ENCODE results near the gene GAMT.
A peak's percentile ranks its signal among the peaks of the same experiment; 100 is the strongest.

The GAMT gene

DNA sequence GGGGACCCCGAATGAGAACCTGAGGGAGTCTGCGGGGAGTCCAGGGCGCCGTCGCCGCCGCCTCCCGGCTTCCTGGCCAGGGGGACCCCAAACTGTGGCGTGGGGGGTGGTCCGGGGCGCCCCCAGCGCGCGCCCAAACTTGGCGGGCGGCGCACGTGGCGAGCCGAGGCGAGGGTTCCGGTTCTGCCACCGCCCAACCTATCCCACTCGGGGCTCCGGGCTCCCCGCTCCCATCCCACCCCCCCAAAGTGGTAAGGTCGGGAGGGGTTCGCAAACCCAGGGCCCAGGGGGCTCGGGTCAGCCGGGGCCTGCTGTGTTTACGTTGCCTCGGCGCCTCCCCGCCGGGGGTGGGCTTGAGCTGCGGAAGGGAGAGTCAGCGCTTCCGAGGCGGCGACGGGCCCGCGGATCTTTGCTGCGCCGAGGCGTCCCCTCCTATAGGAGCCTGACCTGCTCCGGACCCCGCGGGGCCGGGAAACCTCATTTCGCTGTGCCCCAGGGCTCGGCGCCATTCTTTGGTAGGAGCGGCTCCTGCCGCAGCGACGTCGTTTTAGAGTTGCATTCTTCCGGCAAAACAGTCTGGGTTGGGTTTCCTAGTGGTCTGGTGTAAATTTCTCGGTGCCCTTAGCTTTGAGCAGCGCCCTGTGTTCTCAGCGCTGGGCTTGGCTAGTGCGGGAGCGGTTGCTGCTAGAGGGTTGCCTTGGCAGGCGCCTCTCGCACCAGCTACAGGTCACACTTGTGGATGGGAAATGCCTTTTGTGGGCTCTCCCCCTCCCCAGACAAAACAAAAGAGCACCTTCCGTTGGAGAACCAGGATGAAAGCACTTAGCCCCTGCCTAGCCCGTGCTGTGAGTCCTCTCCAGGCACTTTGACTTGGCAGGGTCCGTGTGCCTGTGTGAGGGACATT lies 7.2 kb upstream of the GAMT start:
- peak; percentile 32 for DNase-seq
- in situ Hi-C loops (cut with HindIII; ENCODE audit: low pct_ligation_motif_present, low pct_unique_long_range_greater_than_20kb, low sequenced_read_pairs): no loop called here

DNA sequence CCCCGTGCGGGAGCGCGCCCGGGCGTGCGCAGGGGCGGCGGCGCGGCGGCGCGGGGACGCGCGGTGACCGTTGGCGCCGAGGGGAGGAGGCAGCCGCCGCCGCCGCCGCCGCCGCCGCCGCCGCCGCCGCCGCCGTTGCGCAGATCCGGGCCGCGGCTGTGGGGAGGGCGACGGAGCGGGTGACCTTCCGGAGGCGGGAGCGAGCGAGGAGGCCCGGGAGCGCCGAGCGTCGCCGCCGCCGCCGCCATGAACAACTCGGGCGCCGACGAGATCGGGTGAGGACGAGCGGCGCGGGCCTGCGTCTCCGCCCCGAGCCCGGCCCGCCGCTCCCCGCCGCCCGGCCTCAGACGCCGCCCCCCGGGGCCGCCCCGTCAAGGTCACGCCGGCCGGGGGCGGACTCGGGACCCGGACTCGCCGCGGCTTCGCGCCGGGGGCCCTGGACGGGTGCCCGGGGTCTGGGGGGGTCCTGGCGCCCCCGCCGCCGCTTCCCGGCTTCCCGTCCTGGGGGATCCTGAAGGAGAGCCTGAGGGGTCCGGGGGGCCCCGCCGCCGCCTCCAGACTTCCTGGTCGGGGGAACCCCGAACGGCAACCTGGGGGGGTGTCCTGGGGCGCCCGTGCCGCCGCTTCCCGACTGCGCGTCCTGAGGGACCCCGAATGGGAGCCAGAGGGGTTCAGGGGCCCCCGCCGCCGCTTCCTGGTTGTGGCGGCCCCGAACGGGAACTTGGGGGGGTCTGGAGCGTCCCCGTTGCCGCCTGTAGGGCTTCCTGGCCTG lies 6.4 kb upstream of the GAMT start, which contains the start of gene DAZAP1:
Gene DAZAP1 (plus strand): TSS at position 59 of the 772 bp plus-strand sequence. CDS start 188 bp downstream, at position 247.
- DNase-seq: no peak
- in situ Hi-C loops (cut with HindIII; ENCODE audit: low pct_ligation_motif_present, low pct_unique_long_range_greater_than_20kb, low sequenced_read_pairs): no loop called here

DNA sequence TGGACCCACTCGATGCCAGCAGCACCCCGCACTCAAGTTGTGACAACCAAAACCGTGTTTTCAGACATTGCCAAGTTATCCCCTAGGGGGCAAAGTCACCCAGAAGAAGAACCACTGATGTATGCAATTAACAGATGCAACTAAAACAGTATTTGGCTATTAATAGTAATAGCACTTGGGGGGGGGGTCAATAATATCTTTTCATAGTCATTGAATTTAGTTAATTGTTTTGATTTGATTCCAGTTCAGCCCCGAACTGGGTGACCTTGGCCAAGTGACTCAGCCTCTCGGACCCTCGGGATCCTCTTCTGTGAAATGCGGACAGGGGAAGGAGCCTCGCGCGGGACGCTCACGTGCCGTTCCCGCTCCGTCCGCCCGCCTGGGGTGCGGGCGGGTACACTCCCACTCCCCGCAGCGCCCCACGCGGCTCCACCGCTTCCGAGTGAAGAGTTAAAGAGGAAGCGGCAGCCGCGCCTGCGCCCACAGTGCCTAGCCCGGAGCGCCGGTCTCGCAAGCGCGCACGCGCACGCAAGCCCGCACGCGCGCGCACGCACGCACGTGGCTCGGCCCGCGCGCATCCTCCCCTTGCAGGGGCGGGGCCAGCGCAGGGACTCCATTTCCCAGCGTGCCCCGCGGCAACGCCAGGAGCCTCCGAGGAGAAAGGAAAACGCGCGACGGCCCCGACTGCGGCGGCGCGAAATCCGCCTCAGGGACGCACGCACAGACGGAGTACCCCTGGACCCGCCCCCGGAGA lies 5.6 kb upstream of the GAMT start:
- peak; percentile 98 for DNase-seq
- in situ Hi-C loops (cut with HindIII; ENCODE audit: low pct_ligation_motif_present, low pct_unique_long_range_greater_than_20kb, low sequenced_read_pairs): no loop called here

DNA sequence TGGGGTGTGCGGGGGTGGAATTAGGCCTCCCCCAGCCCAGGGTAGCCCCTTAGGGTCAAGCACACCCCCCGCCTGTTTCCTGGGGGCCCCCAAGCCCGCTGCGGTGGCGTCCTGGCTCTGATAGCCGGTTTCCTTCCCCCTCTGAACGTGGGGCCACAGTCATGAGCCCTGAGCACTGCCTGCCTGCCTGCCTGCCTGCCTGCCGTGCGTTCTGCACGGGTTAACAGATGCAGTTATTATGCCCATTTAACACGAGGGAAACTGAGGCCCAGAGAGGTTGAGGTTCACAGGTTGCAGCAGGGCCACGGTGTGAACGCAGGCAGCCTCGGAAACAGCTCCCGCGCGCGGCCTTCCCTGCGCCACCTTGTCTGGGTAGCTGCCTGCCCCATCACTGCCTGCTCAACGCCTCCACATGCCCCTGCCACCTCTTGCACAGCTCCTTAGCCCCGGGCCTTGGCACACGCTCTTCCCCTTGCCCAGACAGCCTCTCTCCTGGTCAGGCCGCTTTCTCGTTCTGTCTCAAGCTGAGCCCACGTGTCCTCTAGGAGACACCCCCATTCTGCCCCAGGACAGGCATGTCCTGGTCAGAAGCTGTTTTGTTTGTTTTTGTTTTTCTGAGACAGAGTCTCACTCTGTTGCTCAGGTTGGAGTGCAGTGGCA lies 1.2 kb upstream of the GAMT start:
- in situ Hi-C loops (cut with HindIII; ENCODE audit: low pct_ligation_motif_present, low pct_unique_long_range_greater_than_20kb, low sequenced_read_pairs): no loop called here
- DNase-seq: no peak

DNA sequence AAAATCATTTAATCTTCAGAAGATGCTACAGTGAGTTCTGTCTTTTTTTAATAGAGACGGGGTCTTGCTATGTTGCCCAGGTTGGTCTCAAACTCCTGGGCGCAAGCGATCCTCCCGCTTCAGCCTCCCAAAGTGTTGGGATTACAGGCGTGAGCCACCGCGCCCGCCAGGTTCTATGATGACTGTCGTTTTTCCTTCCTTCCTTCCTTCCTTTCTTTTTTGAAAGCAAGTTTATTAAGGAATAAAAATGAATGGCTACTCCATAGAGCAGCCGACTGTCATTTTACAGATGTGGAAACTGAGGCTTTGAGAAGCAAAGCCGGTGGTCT lies 511 bp upstream of the GAMT start:
- DNase-seq: no peak
- in situ Hi-C loops (cut with HindIII; ENCODE audit: low pct_ligation_motif_present, low pct_unique_long_range_greater_than_20kb, low sequenced_read_pairs): no loop called here

GRCh38 chr19:1400281-1401137 lies 833 bp downstream of the GAMT start:
- no peak for DNase-seq
- in situ Hi-C loops (cut with HindIII; ENCODE audit: low pct_ligation_motif_present, low pct_unique_long_range_greater_than_20kb, low sequenced_read_pairs): no loop called here

GRCh38 chr19:1399745-1400144 lies 1.6 kb downstream of the GAMT start:
- no peak for DNase-seq
- in situ Hi-C loops (cut with HindIII; ENCODE audit: low pct_ligation_motif_present, low pct_unique_long_range_greater_than_20kb, low sequenced_read_pairs): no loop called here

- in situ Hi-C loops (cut with HindIII; ENCODE audit: low pct_ligation_motif_present, low pct_unique_long_range_greater_than_20kb, low sequenced_read_pairs): no loop called here
- DNase-seq: no peak
Measured at GRCh38 chr19:1399079-1399478, 2.3 kb downstream of the GAMT start.

- DNase-seq: no peak
- in situ Hi-C loops (cut with HindIII; ENCODE audit: low pct_ligation_motif_present, low pct_unique_long_range_greater_than_20kb, low sequenced_read_pairs): no loop called here
Measured at GRCh38 chr19:1397838-1398237, 3.5 kb downstream of the GAMT start.

DNA sequence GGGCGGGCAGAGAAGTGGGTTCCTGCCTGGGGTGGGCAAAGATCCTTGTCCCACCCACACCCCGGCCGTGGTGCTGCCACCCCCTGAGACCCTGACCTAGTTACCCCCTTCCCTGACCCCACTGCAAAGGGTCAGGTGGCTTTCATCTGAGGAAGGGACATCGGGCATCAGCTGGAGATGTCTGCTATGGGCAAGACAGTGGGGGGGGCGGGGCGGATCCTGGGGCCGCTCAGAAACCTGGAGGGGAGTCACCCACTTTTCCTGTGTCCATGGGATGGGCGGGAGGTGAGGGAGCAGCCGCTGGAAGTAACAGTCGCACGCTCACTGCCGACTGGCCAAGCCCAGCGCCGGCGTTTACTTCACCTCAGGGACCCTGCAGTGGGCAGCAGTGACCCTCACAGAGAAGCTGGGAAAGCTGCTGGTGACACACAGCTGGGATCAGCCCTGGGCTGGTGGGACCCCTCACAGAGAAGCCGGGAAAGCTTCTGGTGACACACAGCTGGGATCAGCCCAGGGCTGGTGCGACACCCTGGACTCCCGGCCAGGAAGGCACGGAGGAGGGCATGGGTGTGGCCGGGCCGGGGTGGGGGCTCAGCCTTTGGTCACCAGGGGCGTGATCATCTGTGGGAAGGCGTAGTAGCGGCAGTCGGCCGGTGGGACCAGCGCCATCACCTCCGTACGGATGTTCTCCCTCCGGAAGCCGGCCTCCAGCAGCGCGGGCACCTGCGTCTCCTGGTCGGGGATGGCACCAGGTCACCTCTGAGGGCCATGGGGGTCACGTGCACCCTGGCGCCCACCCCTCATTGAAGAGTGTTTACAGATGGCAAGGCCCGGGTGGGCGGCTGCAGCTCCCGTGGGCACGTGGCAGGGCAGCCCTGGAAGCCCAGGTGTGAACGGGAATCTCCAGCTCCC lies 4.3 kb downstream of the GAMT start:
- no peak for DNase-seq
- in situ Hi-C loops (cut with HindIII; ENCODE audit: low pct_ligation_motif_present, low pct_unique_long_range_greater_than_20kb, low sequenced_read_pairs): no loop called here

- DNase-seq: no peak
Measured at GRCh38 chr19:1396019-1396767, 5.1 kb downstream of the GAMT start.

GRCh38 chr19:1395194-1396018 lies 5.9 kb downstream of the GAMT start:
- in situ Hi-C loops (cut with HindIII; ENCODE audit: low pct_ligation_motif_present, low pct_unique_long_range_greater_than_20kb, low sequenced_read_pairs): no loop called here
- DNase-seq: no peak

More at GRCh38 chr19:1396019-1396767, 5.1 kb downstream of the GAMT start:
- in situ Hi-C loops (cut with HindIII; ENCODE audit: low pct_ligation_motif_present, low pct_unique_long_range_greater_than_20kb, low sequenced_read_pairs): no loop called here

GRCh38 chr19:1394252-1395193 lies 6.8 kb downstream of the GAMT start:
- in situ Hi-C loops (cut with HindIII; ENCODE audit: low pct_ligation_motif_present, low pct_unique_long_range_greater_than_20kb, low sequenced_read_pairs): no loop called here

GRCh38 chr19:1393841-1394240 lies 7.5 kb downstream of the GAMT start:
- in situ Hi-C loops (cut with HindIII; ENCODE audit: low pct_ligation_motif_present, low pct_unique_long_range_greater_than_20kb, low sequenced_read_pairs): no loop called here
- DNase-seq: no peak

More at GRCh38 chr19:1394252-1395193, 6.8 kb downstream of the GAMT start:
- no peak for DNase-seq

Measured in ACHN (cell line).